Measurements from ENCODE around the gene DGKQ. TPM values are rescaled to one million over a fixed set of nuclear protein-coding genes. Genes with fewer than 3 reads are reported as not detected.

Gene DGKQ
- total and polyA plus RNA-seq, 3 experiments from 2014 or later, result 17.2 to 26.2 (median 19.6) TPM

- ChIA-PET CTCF (no interaction called here), POLR2A (no interaction called here)
- H3K4me1 ChIP-seq (ENCODE audit: insufficient read depth, low read length), result peaks cover 9% of the 10 kb centered on the region
- Mint-ChIP-seq H3K4me3 (no peak overlapping the region), H3K27ac (no peak overlapping the region), H3K36me3 (peaks cover 0 to 49% (median 0%) of the 10 kb centered on the region in 3 donors), H3K9me3 (no peaks in the 10 kb centered on the region), H3K4me1 (peaks cover 4 to 6% (median 4%) of the 10 kb centered on the region in 3 donors), H3K27me3 (no peaks in the 10 kb centered on the region)
- DNase-seq, result peak in 1 of 5 donors; percentile 33
- no peaks in the 10 kb centered on the region for H3K27me3 ChIP-seq (ENCODE audit: insufficient read depth, low read length, poor library complexity, severe bottlenecking)
- no peaks in the 10 kb centered on the region for H3K36me3 ChIP-seq (ENCODE audit: insufficient read depth, low read length)
- no peak overlapping the region for H3K4me3 ChIP-seq (ENCODE audit: low read length)
- H3K27ac ChIP-seq (ENCODE audit: low read depth, low read length), result no peak overlapping the region
- no peaks in the 10 kb centered on the region for H3K9me3 ChIP-seq (ENCODE audit: low read length)
Observed at GRCh38 chr4:965048-965765, 8.2 kb downstream of the DGKQ start.

DNA sequence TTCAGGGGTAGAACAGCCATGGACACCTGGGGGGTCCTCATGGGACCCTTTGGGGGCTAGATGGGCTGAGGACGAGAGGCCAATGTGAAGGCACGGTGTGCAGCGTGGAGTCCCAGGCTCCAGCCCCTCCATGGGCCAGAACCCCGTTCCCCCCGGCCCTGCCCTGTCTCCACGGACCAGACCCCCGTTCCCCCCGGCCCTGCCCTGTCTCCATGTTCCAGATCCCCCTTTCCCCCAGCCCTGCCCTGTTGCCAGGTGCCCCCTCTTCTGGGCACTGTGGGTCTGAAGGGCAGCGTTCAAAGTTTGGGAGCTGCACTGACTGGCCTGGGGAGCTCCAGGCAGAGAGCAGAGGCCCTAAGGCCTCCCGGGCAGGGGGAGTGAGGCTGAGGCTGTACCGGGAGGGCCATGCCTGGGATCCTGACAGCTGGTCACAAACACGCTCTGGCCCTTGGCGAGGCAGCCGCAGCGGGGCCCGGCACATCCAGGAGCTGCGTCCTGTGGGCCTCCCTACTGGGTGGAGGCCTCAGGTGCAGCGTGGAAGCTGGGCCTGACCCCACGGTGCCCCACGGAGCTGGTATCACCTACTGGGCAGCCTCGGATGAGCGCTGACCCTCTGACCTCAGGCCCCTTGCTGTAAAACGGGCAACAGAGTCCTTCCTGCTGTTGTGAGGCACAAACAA, 8.9 kb downstream of the DGKQ start:
- Histone ChIP-seq H3K4me1 (ENCODE audit: insufficient read depth, low read length) (peaks cover 2% of the 10 kb centered on the region), H3K36me3 (ENCODE audit: insufficient read depth, low read length) (no peaks in the 10 kb centered on the region), H3K9me3 (ENCODE audit: low read length) (no peaks in the 10 kb centered on the region), H3K4me3 (ENCODE audit: low read length) (no peak overlapping the region), H3K27me3 (ENCODE audit: insufficient read depth, low read length, poor library complexity, severe bottlenecking) (no peaks in the 10 kb centered on the region), H3K27ac (ENCODE audit: low read depth, low read length) (no peak overlapping the region)
- DNase-seq, result peak in 1 of 5 donors; percentile 27
- no peaks in the 10 kb centered on the region for H3K9me3 Mint-ChIP-seq
- peak overlapping the region in 1 of 8 donors; percentile 32 for H3K27ac Mint-ChIP-seq
- H3K27me3 Mint-ChIP-seq, result no peaks in the 10 kb centered on the region
- POLR2A ChIA-PET, result no interaction called here
- H3K4me3 Mint-ChIP-seq, result no peak overlapping the region
- CTCF ChIA-PET, result interaction anchor here (1.9 kb wide), 1 partner anchor 222 kb away, joined by 7 read pairs; no protein-coding TSS in a partner anchor
- H3K4me1 Mint-ChIP-seq, result no peaks in the 10 kb centered on the region
- peaks cover 0 to 55% (median 0%) of the 10 kb centered on the region in 3 donors for H3K36me3 Mint-ChIP-seq

GRCh38 chr4:963276-964225, 9.8 kb downstream of the DGKQ start:
- Histone ChIP-seq H3K4me3 (ENCODE audit: low read length) (no peak overlapping the region), H3K27ac (ENCODE audit: low read depth, low read length) (no peak overlapping the region), H3K4me1 (ENCODE audit: insufficient read depth, low read length) (no peaks in the 10 kb centered on the region), H3K27me3 (ENCODE audit: insufficient read depth, low read length, poor library complexity, severe bottlenecking) (no peaks in the 10 kb centered on the region), H3K9me3 (ENCODE audit: low read length) (no peaks in the 10 kb centered on the region), H3K36me3 (ENCODE audit: insufficient read depth, low read length) (no peaks in the 10 kb centered on the region)
- H3K9me3 Mint-ChIP-seq, result no peaks in the 10 kb centered on the region
- peaks cover 0 to 65% (median 0%) of the 10 kb centered on the region in 3 donors for H3K36me3 Mint-ChIP-seq
- POLR2A ChIA-PET, result no interaction called here
- no peak overlapping the region for H3K4me3 Mint-ChIP-seq
- H3K4me1 Mint-ChIP-seq, result peaks cover 0 to 1% (median 0%) of the 10 kb centered on the region in 3 donors
- peak in 1 of 5 donors; percentile 39 for DNase-seq
- no peak overlapping the region for H3K27ac Mint-ChIP-seq
- H3K27me3 Mint-ChIP-seq, result no peaks in the 10 kb centered on the region
- CTCF ChIA-PET, result interaction anchor here (1.1 to 1.9 kb wide), 2 partner anchors 24 to 221 kb away, joined by 3 to 7 read pairs; no protein-coding TSS in a partner anchor

DNA sequence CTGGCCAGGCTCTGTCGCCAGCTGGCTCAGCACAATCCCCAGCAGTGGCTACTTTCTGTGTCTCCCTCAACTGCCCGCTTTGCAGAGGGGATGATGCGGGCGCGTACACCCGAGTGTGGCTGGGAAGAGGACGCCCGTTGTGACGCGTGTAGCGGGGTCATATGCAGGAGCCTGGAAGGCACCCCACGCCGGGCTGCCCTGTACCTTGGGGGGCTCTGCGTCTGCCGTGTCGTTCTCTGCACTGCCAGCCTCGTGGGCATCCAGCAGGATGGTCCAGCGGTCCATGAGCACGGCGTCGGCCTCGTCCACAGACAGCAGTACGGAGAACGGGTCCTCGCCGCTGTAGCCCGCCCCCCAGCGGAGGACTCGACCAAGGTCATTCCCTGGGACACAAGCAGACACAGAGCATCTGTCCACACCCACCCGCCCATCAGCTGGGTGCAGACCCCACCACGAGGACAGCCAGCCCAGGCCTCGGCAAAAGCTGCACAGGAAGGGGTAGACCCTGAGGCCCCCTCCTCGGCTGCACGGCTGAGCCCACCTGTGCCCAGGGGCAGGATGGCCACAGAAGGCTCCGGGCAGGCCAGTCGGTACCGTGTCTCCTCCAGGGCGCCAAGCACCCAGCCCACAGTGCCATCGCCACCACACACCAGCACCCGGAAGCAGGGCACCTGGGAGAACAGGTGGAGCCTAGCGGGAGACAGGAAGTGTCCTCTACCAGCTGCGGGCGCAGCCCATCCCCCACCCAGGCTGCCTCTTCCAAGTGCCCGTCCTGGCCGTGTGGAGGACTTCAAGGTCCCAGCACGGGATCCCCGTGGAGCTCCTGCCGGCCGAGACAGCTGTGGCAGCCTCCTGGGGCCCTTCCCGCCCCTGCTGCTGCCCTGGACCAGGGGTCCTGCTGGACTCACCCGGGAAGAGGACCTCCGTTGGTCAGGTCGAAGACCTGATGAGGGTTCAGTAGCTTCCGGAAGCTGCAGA, 10.8 kb downstream of the DGKQ start:
- Mint-ChIP-seq H3K4me3 (no peak overlapping the region), H3K27ac (no peak overlapping the region), H3K4me1 (peaks cover 0 to 1% (median 0%) of the 10 kb centered on the region in 3 donors), H3K9me3 (no peaks in the 10 kb centered on the region), H3K27me3 (no peaks in the 10 kb centered on the region), H3K36me3 (peaks cover 0 to 73% (median 0%) of the 10 kb centered on the region in 3 donors)
- H3K27me3 ChIP-seq (ENCODE audit: insufficient read depth, low read length, poor library complexity, severe bottlenecking), result no peaks in the 10 kb centered on the region
- no peaks in the 10 kb centered on the region for H3K9me3 ChIP-seq (ENCODE audit: low read length)
- no peak overlapping the region for H3K4me3 ChIP-seq (ENCODE audit: low read length)
- CTCF ChIA-PET, result interaction anchor here (1.1 to 1.9 kb wide), 2 partner anchors 25 to 220 kb away, joined by 3 to 7 read pairs; no protein-coding TSS in a partner anchor
- no peaks in the 10 kb centered on the region for H3K36me3 ChIP-seq (ENCODE audit: insufficient read depth, low read length)
- POLR2A ChIA-PET, result no interaction called here
- peak in 1 of 5 donors; percentile 48 for DNase-seq
- no peaks in the 10 kb centered on the region for H3K4me1 ChIP-seq (ENCODE audit: insufficient read depth, low read length)
- no peak overlapping the region for H3K27ac ChIP-seq (ENCODE audit: low read depth, low read length)

DNA sequence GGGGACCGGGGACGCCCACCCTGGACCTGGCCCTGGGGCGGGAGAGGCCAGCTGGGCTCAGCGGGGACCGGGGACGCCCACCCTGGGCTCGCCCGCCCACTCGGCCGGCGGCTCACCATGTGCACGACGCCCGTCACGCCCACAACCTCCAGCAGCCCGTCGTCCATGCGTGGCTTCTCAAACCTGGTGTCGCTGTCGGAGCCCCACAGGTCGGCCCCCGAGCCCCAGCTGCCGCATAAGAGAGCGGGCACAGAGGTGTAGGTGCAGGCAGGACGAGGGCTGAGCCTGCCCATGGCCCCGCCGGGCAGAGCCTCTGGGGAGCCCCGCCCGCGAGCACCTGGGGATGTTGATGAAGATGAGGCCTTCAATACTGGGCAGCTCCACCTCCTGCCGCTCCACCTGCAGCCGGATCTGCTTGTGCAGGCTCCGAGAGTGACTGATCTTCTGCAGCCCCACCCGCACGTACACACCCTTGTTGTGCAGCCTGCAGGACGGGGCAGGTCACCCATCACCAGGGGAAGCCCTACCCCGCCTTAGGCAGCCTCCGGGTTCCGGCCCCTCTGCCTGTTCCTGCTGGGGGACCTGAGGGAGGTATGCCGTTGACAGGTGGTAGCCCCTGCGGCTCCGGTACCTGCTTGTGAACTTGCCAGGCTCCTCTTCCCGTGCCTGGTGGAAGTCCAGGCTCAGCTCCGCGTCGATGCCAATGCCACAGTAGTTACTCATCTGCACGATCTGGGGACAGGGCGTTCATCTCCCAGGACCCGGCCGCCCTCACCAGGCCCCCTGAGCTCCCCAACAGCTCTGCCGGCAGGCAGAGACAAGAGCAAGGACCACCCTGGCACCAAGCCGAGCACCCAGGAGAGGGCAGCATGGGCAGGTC, 11.8 kb downstream of the DGKQ start:
- Mint-ChIP-seq H3K9me3 (no peaks in the 10 kb centered on the region), H3K4me3 (no peak overlapping the region), H3K4me1 (peaks cover 0 to 1% (median 0%) of the 10 kb centered on the region in 3 donors), H3K27me3 (no peaks in the 10 kb centered on the region), H3K36me3 (peaks cover 0 to 75% (median 0%) of the 10 kb centered on the region in 3 donors), H3K27ac (no peak overlapping the region)
- H3K4me3 ChIP-seq (ENCODE audit: low read length), result no peak overlapping the region
- no peaks in the 10 kb centered on the region for H3K9me3 ChIP-seq (ENCODE audit: low read length)
- H3K27me3 ChIP-seq (ENCODE audit: insufficient read depth, low read length, poor library complexity, severe bottlenecking), result no peaks in the 10 kb centered on the region
- DNase-seq, result peak in 1 of 5 donors; percentile 44
- H3K36me3 ChIP-seq (ENCODE audit: insufficient read depth, low read length), result no peaks in the 10 kb centered on the region
- H3K27ac ChIP-seq (ENCODE audit: low read depth, low read length), result no peak overlapping the region
- POLR2A ChIA-PET, result no interaction called here
- no peaks in the 10 kb centered on the region for H3K4me1 ChIP-seq (ENCODE audit: insufficient read depth, low read length)
- CTCF ChIA-PET, result no interaction called here

- Mint-ChIP-seq H3K9me3 (no peaks in the 10 kb centered on the region), H3K27me3 (no peaks in the 10 kb centered on the region), H3K4me3 (no peak overlapping the region), H3K4me1 (peaks cover 0 to 1% (median 0%) of the 10 kb centered on the region in 3 donors), H3K36me3 (peaks cover 0 to 73% (median 0%) of the 10 kb centered on the region in 3 donors), H3K27ac (no peak overlapping the region)
- Histone ChIP-seq H3K36me3 (ENCODE audit: insufficient read depth, low read length) (no peaks in the 10 kb centered on the region), H3K4me1 (ENCODE audit: insufficient read depth, low read length) (no peaks in the 10 kb centered on the region), H3K9me3 (ENCODE audit: low read length) (no peaks in the 10 kb centered on the region), H3K27me3 (ENCODE audit: insufficient read depth, low read length, poor library complexity, severe bottlenecking) (no peaks in the 10 kb centered on the region), H3K27ac (ENCODE audit: low read depth, low read length) (no peak overlapping the region), H3K4me3 (ENCODE audit: low read length) (no peak overlapping the region)
- peak in 1 of 5 donors; percentile 46 for DNase-seq
- ChIA-PET CTCF (no interaction called here), POLR2A (no interaction called here)
Observed at GRCh38 chr4:960636-961350, 12.6 kb downstream of the DGKQ start.
